Gastrocnemius medialis (tissue), 4 donors: ENCODE measurements around the gene SLC41A3. TPM values are rescaled to one million over a fixed set of nuclear protein-coding genes. Genes with fewer than 3 reads are reported as not detected.
A peak's percentile ranks its signal among the peaks of the same experiment; 100 is the strongest.

ENCODE experiments used
- ATAC-seq, 2 donors: fragments of 150-250 bp; one replicate each; pipeline ENCODE4 v1.9.1; 2016
- DNase-seq, 2 donors: peaks; one replicate each; pipeline ENCODE4 v3.0.0-alpha.2; 2019
- H3K27ac ChIP-seq, 4 donors: fragments of 200-600 bp; sonication (generic); 1 replicate in 1 of 4; 2 replicates in 3 of 4; pipeline ENCODE4 v1.5.1; 2016 to 2018; ENCODE audit warnings: mild to moderate bottlenecking in 2 of 4, moderate library complexity in 1 of 4
- H3K27me3 ChIP-seq, 3 donors: fragments of 200-600 bp; sonication (generic) in 2 of 3; 1 replicate in 1 of 3; 2 replicates in 2 of 3; pipeline versions ENCODE4 v1.5.1 to v1.6.0; 2016 to 2019; ENCODE audit warnings: mild to moderate bottlenecking in 1 of 3, moderate library complexity in 1 of 3
- H3K36me3 ChIP-seq, 2 donors: fragments of 200-600 bp; sonication (generic) in 1 of 2; one replicate each; pipeline ENCODE4 v1.5.1; 2017 to 2018
- H3K4me1 ChIP-seq, 2 donors: fragments of 200-600 bp; sonication (generic) in 1 of 2; one replicate each; pipeline ENCODE4 v1.5.1; 2016 to 2017; ENCODE audit warnings: mild to moderate bottlenecking in 2 of 2
- H3K4me3 ChIP-seq, 4 donors: fragments of 200-600 bp; sonication (generic) in 3 of 4; 1 replicate in 1 of 4; 2 replicates in 3 of 4; pipeline ENCODE4 v1.5.1; 2016 to 2019; ENCODE audit warnings: mild to moderate bottlenecking in 2 of 4
- H3K9me3 ChIP-seq, 3 donors: fragments of 200-600 bp; sonication (generic) in 2 of 3; 1 replicate in 1 of 3; 2 replicates in 2 of 3; pipeline ENCODE4 v1.5.1; 2016 to 2019
- CTCF ChIP-seq, 5 experiments: fragments of 450-650 bp in 3 of 5; fragments of 200-600 bp in 2 of 5; sonication (generic) in 2 of 5; IDR thresholded peaks in 4 of 5; conservative IDR thresholded peaks in 1 of 5; 1 replicate in 4 of 5; 2 replicates in 1 of 5; pipeline ENCODE4 v1.5.1; 2016 to 2019; ENCODE audit warnings: antibody characterized with exemption in 5 of 5, mild to moderate bottlenecking in 3 of 5, moderate library complexity in 3 of 5
- POLR2A ChIP-seq, 2 donors: fragments of 450-650 bp; IDR thresholded peaks; one replicate each; pipeline ENCODE4 v1.6.1; 2017; ENCODE audit warnings: antibody characterized with exemption in 2 of 2, mild to moderate bottlenecking in 2 of 2, moderate library complexity in 2 of 2
- in situ Hi-C, 4 donors: fragments of 200-750 bp; cut with MboI; loops; one replicate each; pipeline versions ENCODE4 v1.15.0 to v1.8.0; 2017; ENCODE audit warnings: low sequenced_read_pairs in 4 of 4
- intact Hi-C: fragments of 100-400 bp; cut with DNase I; formaldehyde crosslinking; loops from one replicate; pipeline ENCODE4 v1.15.1; 2023; ENCODE audit warnings: low total_unique reads
- total RNA-seq, 4 donors: library from RNA; depleted of rRNA; stranded (reverse); fragments of >200 nt; gene quantifications; one replicate each; pipeline versions ENCODE4 v1.1.0 to v1.2.3, GENCODE V29; 2016

Gene SLC41A3
- total RNA-seq, 4 donors from 2014 or later, result 43.1 to 76.2 (median 56.7) TPM

- intact Hi-C loops (no loop called here), in situ Hi-C loops (no loop called here)
- ATAC-seq, result no peak
- Histone ChIP-seq H3K4me3 (no peak overlapping the region), H3K27ac (no peak overlapping the region), H3K27me3 (no peaks in the 10 kb centered on the region), H3K4me1 (peaks cover 9 to 10% of the 10 kb centered on the region in 2 donors), H3K9me3 (no peaks in the 10 kb centered on the region), H3K36me3 (peaks cover 0 to 26% of the 10 kb centered on the region in 2 donors)
- TF ChIP-seq POLR2A (IDR thresholded peaks at IDR 0.05) (no peak), CTCF (IDR thresholded peaks at IDR 0.05 in 4 of 5, conservative IDR thresholded peaks at IDR 0.05 in 1 of 5) (no peak)
- peak in 1 of 2 donors; percentile 9 for DNase-seq
Observed at GRCh38 chr3:126109146-126109879, 25.4 kb upstream of the SLC41A3 start.

- no peak for DNase-seq
- no peak overlapping the region for H3K27ac ChIP-seq
- intact Hi-C loops (no loop called here), in situ Hi-C loops (no loop called here)
- no peaks in the 10 kb centered on the region for H3K27me3 ChIP-seq
- no peak for ATAC-seq
- H3K4me1 ChIP-seq, result peaks cover 14 to 15% of the 10 kb centered on the region in 2 donors
- no peaks in the 10 kb centered on the region for H3K9me3 ChIP-seq
- peaks cover 0 to 26% of the 10 kb centered on the region in 2 donors for H3K36me3 ChIP-seq
- no peak for TF ChIP-seq POLR2A (IDR thresholded peaks at IDR 0.05)
- TF ChIP-seq CTCF (IDR thresholded peaks at IDR 0.05 in 4 of 5, conservative IDR thresholded peaks at IDR 0.05 in 1 of 5), result no peak
- no peak overlapping the region for H3K4me3 ChIP-seq
Observed at GRCh38 chr3:126108676-126109050, 24.7 kb upstream of the SLC41A3 start.

- H3K4me1 ChIP-seq, result peaks cover 20% of the 10 kb centered on the region in 2 donors
- ATAC-seq, result no peak
- H3K36me3 ChIP-seq, result peaks cover 0 to 26% of the 10 kb centered on the region in 2 donors
- in situ Hi-C loops (no loop called here), intact Hi-C loops (no loop called here)
- no peaks in the 10 kb centered on the region for H3K9me3 ChIP-seq
- TF ChIP-seq CTCF (IDR thresholded peaks at IDR 0.05 in 4 of 5, conservative IDR thresholded peaks at IDR 0.05 in 1 of 5) (no peak), POLR2A (IDR thresholded peaks at IDR 0.05) (no peak)
- H3K4me3 ChIP-seq, result no peak overlapping the region
- peak in 1 of 2 donors; percentile 9 for DNase-seq
- no peaks in the 10 kb centered on the region for H3K27me3 ChIP-seq
- no peak overlapping the region for H3K27ac ChIP-seq
Observed at GRCh38 chr3:126107957-126108675, 24.2 kb upstream of the SLC41A3 start.

- Histone ChIP-seq H3K27me3 (no peaks in the 10 kb centered on the region), H3K36me3 (peaks cover 0 to 26% of the 10 kb centered on the region in 2 donors), H3K27ac (no peak overlapping the region), H3K4me1 (peaks cover 27% of the 10 kb centered on the region in 2 donors), H3K4me3 (no peak overlapping the region), H3K9me3 (no peaks in the 10 kb centered on the region)
- DNase-seq, result no peak
- in situ Hi-C loops, result no loop called here
- TF ChIP-seq CTCF (IDR thresholded peaks at IDR 0.05 in 4 of 5, conservative IDR thresholded peaks at IDR 0.05 in 1 of 5) (no peak), POLR2A (IDR thresholded peaks at IDR 0.05) (no peak)
- no peak for ATAC-seq
- intact Hi-C loops, result no loop called here
Observed at GRCh38 chr3:126107203-126107939, 23.4 kb upstream of the SLC41A3 start.
